Ascending aorta (tissue), 2 donors: ENCODE data around the gene HPN. TPM values are rescaled to one million over a fixed set of nuclear protein-coding genes. Genes with fewer than 3 reads are reported as not detected.
A peak's percentile ranks its signal among the peaks of the same experiment; 100 is the strongest.

Source experiments
- DNase-seq, 2 donors: peaks; one replicate each; pipeline ENCODE4 v3.0.0-alpha.2; 2019; ENCODE audit warnings: low spot score in 2 of 2
- H3K27ac ChIP-seq, 2 donors: fragments of 200-600 bp; sonication (generic); one replicate each; pipeline ENCODE4 v1.5.1; 2016 to 2017; ENCODE audit warnings: mild to moderate bottlenecking in 1 of 2
- H3K27me3 ChIP-seq: fragments of 200-600 bp; sonication (generic); one replicate; pipeline ENCODE4 v1.5.1; 2017
- H3K36me3 ChIP-seq, 2 donors: fragments of 200-600 bp; sonication (generic); one replicate each; pipeline ENCODE4 v1.5.1; 2016
- H3K4me1 ChIP-seq, 2 donors: fragments of 200-600 bp; sonication (generic); one replicate each; pipeline ENCODE4 v1.5.1; 2016 to 2017; ENCODE audit warnings: mild to moderate bottlenecking in 1 of 2
- H3K4me3 ChIP-seq, 2 donors: fragments of 200-600 bp; sonication (generic); one replicate each; pipeline ENCODE4 v1.5.1; 2016 to 2017; ENCODE audit warnings: mild to moderate bottlenecking in 1 of 2
- H3K9me3 ChIP-seq, 2 donors: fragments of 200-600 bp; sonication (generic); one replicate each; pipeline ENCODE4 v1.5.1; 2016
- CTCF ChIP-seq, 3 experiments: fragments of 200-600 bp in 2 of 3; fragments of 450-650 bp in 1 of 3; sonication (generic) in 2 of 3; IDR thresholded peaks; one replicate each; pipeline ENCODE4 v1.5.1; 2016 to 2019; ENCODE audit warnings: antibody characterized with exemption in 3 of 3, mild to moderate bottlenecking in 1 of 3, moderate library complexity in 1 of 3
- intact Hi-C: fragments of 100-400 bp; cut with DNase I; formaldehyde crosslinking; loops from one replicate; pipeline ENCODE4 v1.15.1; 2023
- total RNA-seq: library from RNA; depleted of rRNA; stranded (reverse); fragments of >200 nt; gene quantifications from one replicate; pipeline ENCODE4 v1.1.0, GENCODE V29; 2016

HPN gene
- total RNA-seq, 1 donor from 2014 or later, result 0.85 TPM

- Histone ChIP-seq H3K27me3 (peaks cover 4% of the 10 kb centered on the region), H3K27ac (no peak overlapping the region), H3K4me1 (peaks cover 13 to 16% of the 10 kb centered on the region in 2 donors), H3K4me3 (no peak overlapping the region), H3K36me3 (no peaks in the 10 kb centered on the region), H3K9me3 (no peaks in the 10 kb centered on the region)
- intact Hi-C loops, result no loop called here
- no peak for TF ChIP-seq CTCF (IDR thresholded peaks at IDR 0.05)
- DNase-seq, result no peak
Measured at GRCh38 chr19:35042056-35042730, 672 bp downstream of the HPN start.

GRCh38 chr19:35042954-35043604 is 1.6 kb downstream of the HPN start:
- intact Hi-C loops, result no loop called here
- TF ChIP-seq CTCF (IDR thresholded peaks at IDR 0.05), result no peak
- peaks cover 13 to 16% of the 10 kb centered on the region in 2 donors for H3K4me1 ChIP-seq

GRCh38 chr19:35043906-35044305 is 2.4 kb downstream of the HPN start:
- Histone ChIP-seq H3K27ac (no peak overlapping the region), H3K36me3 (no peaks in the 10 kb centered on the region), H3K4me3 (no peak overlapping the region), H3K27me3 (peaks cover 4% of the 10 kb centered on the region), H3K9me3 (no peaks in the 10 kb centered on the region), H3K4me1 (peaks cover 13 to 16% of the 10 kb centered on the region in 2 donors)
- TF ChIP-seq CTCF (IDR thresholded peaks at IDR 0.05), result no peak
- no peak for DNase-seq
- intact Hi-C loops, result no loop called here

More at GRCh38 chr19:35042954-35043604, 1.6 kb downstream of the HPN start:
- Histone ChIP-seq H3K36me3 (no peaks in the 10 kb centered on the region), H3K4me3 (no peak overlapping the region), H3K27ac (no peak overlapping the region), H3K27me3 (peaks cover 4% of the 10 kb centered on the region), H3K9me3 (no peaks in the 10 kb centered on the region)
- DNase-seq, result no peak

GRCh38 chr19:35044317-35045117 is 3.0 kb downstream of the HPN start:
- intact Hi-C loops, result no loop called here
- H3K27me3 ChIP-seq, result peaks cover 4% of the 10 kb centered on the region
- H3K4me3 ChIP-seq, result no peak overlapping the region
- H3K27ac ChIP-seq, result no peak overlapping the region
- H3K9me3 ChIP-seq, result no peaks in the 10 kb centered on the region
- peaks cover 13 to 16% of the 10 kb centered on the region in 2 donors for H3K4me1 ChIP-seq
- no peak for DNase-seq
- H3K36me3 ChIP-seq, result no peaks in the 10 kb centered on the region
- TF ChIP-seq CTCF (IDR thresholded peaks at IDR 0.05), result peak; percentile 72 to 84 (median 77)

GRCh38 chr19:35045667-35046300 is 4.3 kb downstream of the HPN start:
- Histone ChIP-seq H3K27me3 (peaks cover 4% of the 10 kb centered on the region), H3K27ac (no peak overlapping the region), H3K36me3 (no peaks in the 10 kb centered on the region), H3K4me3 (no peak overlapping the region), H3K4me1 (peaks cover 7 to 10% of the 10 kb centered on the region in 2 donors), H3K9me3 (no peaks in the 10 kb centered on the region)
- no peak for DNase-seq
- intact Hi-C loops, result no loop called here
- peak in 2 of 3 experiments; percentile 7 to 12 for TF ChIP-seq CTCF (IDR thresholded peaks at IDR 0.05)
